Uterus (tissue), 2 donors: Measurements from ENCODE around the gene TPMT.

ENCODE experiments used
- CTCF ChIP-seq, 4 experiments: fragments of 200-600 bp in 2 of 4; fragments of 450-650 bp in 2 of 4; sonication (generic) in 2 of 4; IDR thresholded peaks; one replicate each; pipeline ENCODE4 v1.5.1; 2016 to 2019; ENCODE audit warnings: antibody characterized with exemption in 4 of 4, mild to moderate bottlenecking in 2 of 4, moderate library complexity in 1 of 4
- POLR2A ChIP-seq, 2 donors: fragments of 450-650 bp; IDR thresholded peaks; one replicate each; pipeline ENCODE4 v1.6.1; 2016; ENCODE audit warnings: antibody characterized with exemption in 2 of 2, mild to moderate bottlenecking in 1 of 2, moderate library complexity in 1 of 2

GRCh38 chr6:18117136-18117535 is 37.7 kb downstream of the TPMT start:
- TF ChIP-seq CTCF (IDR thresholded peaks at IDR 0.05), result no peak
- TF ChIP-seq POLR2A (IDR thresholded peaks at IDR 0.05), result no peak
